ENCODE results near the gene MYOD1.

The MYOD1 gene

DNA sequence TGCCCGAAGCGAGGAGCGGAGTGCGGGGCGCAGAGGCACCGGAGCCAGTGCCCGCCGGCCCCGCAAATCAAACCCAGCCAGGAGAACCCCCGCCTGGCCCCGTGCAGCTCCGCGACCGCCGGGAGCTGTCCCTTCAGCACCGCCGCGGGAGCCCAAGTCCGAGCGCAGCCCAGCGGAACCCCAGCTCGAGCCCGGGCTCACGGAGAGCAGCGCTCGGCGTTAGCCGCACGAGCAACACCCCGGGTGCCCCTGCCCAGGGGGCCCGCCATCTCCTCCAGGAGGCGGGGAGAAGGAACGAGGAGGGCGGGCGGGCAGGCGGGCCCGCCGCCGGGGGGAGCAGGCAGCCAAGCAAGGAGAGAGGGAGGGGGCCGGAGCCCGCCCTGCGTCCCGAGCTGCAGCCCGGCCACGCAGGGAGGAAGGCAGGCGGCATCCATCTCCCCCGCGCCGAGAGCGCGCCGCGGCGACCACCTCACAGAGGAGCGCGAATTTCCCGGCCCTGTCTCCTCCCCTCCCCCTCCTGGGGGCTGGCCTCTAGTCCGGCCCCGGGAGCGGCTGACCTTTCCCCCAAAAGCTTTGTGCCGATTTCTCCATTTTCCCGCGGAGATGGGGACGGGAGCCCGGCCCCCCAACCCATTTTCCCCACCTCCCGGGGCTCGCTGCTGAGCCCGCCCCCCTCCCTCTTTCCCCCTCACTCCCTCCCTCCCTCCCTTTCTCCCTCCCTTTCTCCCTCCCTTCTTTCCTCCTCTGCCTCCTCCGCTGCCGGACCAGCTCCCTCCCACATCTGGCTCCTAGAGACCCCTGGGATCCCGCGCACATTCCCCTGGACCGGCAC, 15.8 kb downstream of the MYOD1 start:
- DNase-seq (ENCODE audit: low read depth), result no peak

DNA sequence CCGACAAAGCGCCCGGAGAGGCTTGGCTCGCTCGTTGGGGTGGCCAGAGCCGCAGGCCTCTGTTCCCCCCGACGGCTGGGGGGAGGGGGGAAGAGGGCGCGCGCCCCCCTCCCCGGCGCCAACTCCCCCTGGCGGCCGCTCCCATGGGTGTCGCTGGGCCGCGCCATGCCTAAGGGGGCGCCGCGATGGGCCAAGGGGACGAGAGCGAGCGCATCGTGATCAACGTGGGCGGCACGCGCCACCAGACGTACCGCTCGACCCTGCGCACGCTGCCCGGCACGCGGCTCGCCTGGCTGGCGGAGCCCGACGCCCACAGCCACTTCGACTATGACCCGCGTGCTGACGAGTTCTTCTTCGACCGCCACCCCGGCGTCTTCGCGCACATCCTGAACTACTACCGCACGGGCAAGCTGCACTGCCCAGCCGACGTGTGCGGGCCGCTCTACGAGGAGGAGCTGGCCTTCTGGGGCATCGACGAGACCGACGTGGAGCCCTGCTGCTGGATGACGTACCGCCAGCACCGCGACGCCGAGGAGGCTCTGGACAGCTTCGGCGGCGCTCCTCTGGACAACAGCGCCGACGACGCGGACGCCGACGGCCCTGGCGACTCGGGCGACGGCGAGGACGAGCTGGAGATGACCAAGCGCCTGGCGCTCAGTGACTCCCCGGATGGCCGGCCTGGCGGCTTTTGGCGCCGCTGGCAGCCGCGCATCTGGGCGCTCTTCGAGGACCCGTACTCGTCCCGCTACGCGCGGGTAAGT, 16.6 kb downstream of the MYOD1 start:
- DNase-seq (ENCODE audit: low read depth), result no peak

DNA sequence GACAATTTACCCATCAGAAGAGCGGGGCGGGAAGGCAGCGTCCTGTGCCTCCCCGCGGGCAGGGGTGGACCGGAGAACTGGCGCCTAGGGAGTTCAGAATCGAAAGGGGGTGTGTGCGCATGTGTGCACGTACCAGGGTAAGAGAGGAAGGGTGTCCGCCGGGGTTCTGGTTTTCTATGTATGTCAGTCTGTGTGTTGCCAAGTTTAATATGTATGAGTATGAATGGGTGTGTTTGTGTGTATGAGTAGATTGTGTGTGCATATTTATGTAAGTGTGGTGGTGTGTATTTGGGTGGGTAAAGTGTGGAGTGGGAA, 17.2 kb downstream of the MYOD1 start:
- no peak for DNase-seq (ENCODE audit: low read depth)

DNA sequence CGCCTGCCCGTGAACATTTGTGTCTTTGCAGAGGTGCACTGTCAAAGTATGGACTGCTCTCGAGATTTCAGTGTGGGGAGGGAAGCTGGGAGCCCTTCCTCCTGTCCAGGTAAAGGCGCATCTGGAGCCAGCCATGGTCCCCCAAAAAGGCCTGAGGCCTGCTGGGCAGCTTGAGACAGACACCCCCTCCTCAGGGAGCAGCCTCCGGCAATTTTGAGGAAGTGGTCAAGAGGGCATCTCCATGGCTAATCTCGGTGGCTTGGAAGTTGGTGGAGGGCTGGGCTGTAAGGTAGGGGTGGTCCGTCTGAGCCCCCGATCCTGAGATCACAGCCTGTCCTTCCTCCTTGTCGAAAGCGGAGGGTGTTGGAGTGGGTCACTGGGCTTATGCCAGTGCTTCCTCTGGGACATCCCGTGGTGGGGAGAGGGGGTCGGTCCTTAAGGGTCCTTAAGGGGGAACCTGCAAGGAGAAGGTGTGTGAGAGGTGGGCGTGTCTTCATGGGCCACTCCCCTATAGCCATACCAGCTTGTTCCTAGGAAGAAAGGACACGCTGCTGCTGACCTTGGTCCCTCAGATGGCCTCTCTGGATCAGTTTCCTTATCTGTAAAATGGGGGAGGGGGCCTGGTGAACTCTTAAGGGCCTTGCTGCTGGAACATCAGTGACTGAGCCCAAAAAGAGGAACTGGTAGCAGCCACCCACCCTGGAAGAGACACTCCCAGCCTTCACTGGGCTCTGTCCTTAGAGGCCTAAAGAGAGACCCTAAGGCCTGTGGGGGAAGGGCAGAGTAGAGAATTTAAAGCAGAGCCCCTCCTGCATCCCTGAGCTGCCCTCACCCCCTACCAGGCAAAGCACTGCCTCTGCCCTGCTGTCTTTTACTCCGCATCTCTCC, 17.8 kb downstream of the MYOD1 start:
- DNase-seq (ENCODE audit: low read depth), result no peak

DNA sequence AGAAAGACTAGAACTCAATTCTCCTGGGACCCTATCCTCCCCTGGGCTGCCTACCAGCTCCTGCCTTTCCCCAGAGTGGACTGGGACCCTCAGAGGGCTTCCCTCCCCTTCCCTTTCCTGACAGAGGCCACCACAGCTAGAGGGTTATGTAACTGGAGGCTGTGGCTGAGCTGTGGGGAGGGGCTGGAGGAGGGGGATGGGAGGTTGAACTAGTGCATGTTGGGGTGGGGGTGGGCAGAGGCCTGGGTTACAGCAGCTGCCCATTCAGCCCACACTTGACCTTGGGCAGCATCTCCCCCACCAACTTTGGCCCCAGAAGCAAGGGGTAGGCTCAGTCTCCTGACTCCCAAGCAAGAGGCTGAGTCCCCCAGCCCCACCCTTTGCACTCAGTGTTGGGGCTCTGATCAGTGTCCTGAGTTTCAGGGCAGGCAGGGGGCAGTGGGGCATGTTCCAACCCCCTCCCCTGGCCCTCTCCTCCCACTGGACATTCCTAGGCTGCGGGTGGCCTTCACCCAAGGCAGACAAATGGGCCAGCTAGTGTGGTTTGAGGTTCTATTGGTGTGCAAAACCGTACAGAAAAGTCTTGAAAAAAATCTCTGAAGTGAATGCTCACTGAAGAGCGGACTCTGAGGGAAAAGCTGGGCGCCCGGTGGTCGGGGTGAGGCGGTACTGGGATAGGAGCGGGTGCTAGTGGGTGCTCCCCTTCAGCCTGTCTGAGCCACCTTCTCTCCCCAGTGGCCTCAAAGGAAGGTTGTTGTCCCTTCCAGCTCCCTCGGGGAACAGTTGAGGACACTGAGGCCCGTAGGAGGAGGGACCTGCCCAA, 19.0 kb downstream of the MYOD1 start:
- DNase-seq (ENCODE audit: low read depth), result no peak

DNA sequence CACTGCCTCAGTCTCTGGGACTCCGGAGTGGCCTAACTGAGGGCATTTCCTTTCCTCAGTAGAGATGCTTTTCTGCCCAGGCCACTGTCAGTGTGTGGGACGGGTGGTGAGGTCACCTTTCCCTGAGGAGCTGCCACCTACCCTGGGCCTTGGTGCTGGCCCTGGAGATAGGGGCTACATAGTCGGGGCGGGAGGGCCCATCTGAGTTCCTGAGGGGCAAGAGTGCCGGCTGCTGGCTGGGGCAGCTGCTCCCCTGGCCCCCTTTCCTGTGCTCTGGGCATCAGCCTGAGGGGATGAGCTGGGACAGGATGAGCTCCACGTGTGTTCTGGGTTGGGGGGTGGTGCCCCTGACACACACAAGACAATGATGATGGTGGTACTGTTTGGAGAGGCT, 20.6 kb downstream of the MYOD1 start:
- no peak for DNase-seq (ENCODE audit: low read depth)

DNA sequence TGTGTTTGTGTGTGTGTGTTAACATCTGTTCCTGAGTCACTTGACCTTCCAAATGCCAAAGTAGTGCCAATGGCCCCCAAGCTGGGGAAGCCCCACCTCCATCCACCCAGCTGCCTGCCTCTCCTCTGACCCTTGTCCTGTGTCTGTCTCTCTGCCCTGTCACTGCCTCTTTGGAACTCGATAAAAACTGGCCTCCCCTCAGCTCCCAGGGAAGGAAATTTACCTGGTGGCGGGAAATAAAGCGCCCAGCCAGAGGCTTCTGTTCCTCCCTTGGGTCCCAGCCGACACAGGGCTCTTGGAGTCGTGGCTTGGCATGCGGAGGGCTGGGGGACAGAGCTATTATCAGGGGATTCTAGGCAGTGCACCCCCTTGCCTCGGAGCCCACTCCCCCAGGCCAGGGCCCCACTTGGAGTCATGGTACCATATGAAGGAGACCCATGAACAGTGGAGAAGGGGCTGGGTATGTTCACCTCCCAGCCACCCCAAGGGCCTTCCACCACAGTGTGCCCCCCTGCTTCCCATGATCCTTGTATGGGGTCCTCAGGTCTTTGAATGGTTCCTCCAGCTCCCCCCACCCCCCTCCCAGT, 21.4 kb downstream of the MYOD1 start:
- no peak for DNase-seq (ENCODE audit: low read depth)

DNA sequence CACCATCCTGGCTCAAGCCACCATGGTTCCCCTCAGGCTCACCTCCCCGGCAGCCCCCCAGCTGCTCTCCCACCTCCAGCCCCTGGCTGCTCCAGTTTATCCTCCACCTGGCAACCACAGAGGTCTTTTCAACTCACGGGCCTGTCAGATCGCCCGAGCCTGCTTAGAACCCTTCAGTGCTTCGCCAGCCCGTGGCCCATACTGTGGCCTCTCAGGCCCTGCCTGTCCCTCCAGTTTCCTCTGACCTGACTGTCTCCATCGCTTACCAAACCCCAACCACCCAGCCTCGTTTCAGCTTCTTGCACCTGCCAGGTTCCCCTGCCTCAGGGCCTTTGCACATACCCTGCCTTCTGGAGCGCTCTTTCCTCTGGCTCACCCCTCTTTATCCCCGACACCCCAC, 22.1 kb downstream of the MYOD1 start:
- DNase-seq (ENCODE audit: low read depth), result no peak

DNA sequence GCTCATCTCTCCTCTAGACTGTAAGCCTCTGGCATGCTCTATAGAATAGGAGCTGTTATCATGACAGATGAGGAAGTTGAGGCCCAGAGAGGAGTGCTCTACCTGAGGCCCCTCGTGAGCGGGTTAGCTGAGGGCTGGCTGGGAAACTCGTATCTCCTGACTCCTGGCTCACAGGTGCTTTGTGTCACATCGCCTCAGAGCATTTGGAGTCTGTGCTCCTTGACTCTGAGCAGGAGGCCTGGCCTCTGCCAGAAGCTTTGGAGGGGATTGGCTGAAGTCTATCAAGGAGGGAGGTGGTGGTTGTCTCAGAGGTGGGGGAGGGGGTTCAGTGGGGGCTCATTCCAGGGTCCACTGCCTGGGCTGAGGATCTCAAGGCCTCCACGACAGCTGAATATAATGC, 22.6 kb downstream of the MYOD1 start:
- DNase-seq (ENCODE audit: low read depth), result no peak

DNA sequence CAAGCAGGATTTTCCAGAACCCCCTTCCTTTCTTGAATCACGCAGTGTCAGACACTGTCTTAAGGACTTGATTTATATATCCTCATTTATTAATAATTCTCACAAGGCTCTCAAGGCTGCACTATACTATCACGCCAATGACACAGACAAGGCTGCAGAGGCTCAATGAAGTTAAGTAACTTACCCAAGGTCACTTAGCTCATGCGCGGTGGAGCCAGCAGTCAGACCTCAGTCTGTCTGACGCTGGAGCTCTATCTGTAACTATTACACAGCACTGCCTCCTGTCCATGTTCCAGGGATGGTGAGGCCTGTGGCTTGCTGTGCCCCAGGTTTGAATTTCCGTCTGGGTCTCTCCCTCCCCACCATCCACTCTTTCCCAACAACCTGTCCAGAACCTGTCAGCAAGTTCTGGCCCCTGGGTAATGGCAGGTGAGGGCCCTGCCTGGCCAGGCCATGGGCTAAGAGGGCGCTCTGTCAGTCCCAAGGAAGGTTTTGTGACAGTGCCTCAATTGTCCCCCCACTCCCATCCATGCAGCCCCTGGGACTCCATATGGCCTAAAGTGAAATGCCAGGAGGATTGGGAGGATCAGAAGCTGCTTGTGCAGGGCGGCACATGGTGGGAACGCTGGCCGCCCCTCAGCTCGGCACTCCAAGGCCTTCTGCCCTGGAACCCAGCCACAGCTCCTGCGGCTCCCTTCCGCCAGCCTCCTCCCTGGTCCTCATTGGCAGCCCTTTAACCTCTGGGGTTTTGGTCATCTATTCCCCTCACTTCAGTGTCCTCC, 23.8 kb downstream of the MYOD1 start:
- no peak for DNase-seq (ENCODE audit: low read depth)

DNA sequence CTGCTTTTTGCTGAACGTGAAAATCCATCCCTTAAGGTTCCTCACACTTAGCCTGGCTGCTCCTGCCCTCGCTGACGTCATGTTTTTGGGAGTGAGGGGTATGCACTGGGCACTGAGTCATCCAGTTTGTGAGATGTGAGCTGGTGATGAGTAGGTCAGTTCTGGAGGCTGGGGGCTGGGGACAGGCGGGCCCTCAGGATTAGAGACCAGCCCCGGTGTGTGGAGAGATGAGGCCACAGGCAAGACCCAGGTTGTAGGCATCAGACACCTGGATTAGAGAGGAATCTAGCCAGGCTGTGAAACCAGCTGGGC, 24.4 kb downstream of the MYOD1 start:
- DNase-seq (ENCODE audit: low read depth), result no peak

DNA sequence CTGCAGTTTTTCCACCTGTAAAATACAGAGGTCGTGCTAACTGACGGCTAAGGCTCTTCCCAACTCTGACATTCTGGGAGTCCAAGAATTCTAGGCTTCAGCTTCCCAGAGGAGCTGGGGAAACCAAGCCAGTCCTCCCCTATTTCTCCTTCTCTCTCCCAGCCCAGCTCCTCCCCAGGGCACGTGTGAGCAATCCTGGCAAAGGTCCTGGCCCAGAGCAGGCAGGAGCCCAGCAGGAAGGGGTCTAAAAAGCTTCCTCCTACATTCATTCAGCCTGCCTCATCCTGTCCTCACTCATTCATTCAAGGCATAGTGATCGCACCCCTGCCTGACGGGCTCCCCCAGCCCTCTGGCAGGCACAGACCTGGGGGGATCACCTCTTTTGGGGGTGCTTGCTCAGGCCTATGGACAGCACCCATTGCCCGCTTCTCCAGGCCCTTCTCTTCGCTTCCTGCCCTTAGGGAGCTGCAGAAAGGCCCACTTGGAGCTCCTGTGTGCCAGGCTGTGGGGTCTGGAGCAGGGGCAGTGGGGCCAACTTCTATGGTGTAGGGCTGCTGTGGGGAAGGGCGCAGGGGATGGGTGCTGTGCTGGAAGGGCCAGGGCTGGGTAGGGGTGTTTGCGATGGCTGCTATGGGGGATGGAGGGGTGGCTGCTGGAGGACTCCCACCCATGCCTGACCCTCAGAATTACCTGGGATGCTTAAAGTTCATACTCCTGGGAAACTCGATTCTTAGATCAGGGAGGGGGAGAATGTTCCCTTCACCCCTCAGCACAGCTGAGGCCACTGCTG, 25.0 kb downstream of the MYOD1 start:
- no peak for DNase-seq (ENCODE audit: low read depth)

DNA sequence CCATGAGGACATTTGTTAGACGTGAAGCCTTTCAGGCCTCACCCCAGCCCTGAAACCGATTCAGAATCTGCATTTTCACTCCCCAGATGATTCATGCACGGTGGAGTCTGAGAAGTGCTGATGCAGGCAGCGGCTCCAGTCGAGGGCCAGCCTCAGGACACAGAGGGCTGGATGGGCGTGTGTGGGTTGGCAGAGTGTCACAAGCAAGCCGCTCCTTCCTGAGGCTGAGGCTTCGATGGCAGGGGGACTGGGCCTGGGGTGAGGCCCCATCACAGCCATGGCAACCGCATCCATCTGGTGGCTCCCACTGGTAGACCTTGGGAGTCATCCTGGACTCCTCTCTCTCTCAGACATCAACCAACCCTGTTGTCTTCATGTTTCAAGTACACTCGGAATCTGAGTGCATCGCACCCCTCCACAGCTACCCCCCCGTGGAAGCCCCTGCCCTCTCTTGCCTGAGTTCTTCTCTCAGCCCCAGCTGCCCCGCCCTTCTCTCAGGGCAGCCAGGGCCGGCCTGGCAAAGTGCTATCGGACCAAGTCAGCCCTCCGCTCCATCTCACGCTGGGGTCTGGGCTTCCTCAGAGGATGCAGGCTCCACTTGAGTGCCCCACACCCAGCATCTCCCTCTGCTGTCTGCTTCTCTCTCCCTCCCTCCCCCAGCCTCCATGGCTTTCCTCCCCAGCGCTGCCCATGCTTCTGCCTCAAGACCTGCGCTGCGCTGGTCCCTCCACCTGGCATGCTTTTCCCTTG, 25.8 kb downstream of the MYOD1 start:
- DNase-seq (ENCODE audit: low read depth), result no peak

DNA sequence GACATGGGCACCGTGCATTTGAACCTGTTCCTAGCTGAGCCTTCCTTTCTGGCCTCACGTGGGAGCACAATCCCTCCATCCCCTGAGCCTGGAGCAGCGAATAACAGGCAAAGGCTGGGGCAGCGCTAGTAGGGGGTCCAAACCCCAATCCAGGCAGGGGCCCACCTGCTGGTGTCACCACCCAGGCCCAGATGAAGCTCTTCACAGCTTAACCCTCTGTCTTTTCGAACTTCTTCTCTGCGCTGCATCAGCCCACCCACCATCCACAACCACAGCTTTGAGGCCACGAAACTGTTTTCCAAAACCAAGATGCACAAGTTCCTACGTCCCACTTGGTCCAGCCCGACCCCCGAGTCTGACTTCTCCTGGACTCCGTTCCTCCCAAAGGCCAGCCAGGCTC, 26.7 kb downstream of the MYOD1 start:
- DNase-seq (ENCODE audit: low read depth), result no peak

DNA sequence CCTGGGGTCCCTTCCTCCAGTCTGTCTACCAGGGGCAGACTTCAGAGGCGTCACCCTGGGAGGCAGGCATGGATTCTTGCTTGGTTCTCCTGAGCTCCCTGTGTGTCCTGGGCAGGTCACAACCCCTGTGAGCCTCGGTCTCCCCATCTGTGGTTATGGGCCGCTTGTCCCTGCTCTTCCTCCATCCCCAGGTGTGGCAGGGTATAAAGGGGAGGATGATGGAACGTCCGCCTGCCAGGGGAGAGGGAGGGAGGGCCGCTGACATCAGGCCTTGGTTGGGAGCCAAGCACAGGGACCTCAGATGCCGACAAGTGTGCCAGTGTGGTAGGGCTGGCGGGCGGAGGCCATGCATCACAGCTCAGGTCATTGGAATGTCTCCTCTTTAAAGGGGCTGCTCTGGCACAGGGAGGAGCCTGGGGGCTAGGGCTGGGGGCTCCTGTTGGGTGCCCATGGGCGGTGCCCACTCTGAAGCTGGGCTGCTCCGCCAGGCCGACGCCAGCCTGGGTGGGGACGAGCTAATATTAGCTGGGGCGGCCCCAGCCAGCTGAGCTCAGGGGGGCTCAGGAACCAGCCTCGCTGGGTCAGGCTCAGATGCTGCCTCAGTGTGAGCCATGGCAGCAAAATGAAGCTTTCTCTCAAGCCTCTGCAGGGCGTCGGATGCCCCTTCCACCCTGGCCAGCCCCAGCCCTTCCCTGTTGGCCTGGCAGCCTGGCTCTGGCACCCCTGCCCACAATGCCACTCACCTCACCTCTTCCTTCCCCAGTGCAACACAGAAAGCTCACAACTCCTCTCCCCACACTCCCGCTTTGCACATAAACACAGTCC, 28.0 kb downstream of the MYOD1 start:
- DNase-seq (ENCODE audit: low read depth), result no peak

DNA sequence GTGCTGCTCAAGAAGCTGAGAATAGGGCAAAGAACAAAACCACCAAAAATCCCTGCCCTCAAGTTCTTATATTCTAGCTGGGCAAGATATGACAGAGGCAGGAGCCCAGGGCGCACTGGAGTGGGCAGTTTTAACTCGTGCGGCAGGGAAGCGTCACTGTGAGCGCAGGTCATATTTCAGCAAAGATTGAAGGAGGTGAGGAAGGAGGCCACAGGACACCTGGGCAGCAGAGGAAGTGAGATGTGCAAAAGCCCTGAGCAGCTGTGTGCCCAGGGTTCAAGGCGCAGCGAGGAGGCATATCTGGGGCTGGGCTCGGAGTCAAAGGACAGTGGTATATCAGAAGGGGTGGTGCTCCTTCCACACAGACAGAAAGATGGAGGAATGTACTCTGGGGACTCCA, 28.7 kb downstream of the MYOD1 start:
- DNase-seq (ENCODE audit: low read depth), result no peak

DNA sequence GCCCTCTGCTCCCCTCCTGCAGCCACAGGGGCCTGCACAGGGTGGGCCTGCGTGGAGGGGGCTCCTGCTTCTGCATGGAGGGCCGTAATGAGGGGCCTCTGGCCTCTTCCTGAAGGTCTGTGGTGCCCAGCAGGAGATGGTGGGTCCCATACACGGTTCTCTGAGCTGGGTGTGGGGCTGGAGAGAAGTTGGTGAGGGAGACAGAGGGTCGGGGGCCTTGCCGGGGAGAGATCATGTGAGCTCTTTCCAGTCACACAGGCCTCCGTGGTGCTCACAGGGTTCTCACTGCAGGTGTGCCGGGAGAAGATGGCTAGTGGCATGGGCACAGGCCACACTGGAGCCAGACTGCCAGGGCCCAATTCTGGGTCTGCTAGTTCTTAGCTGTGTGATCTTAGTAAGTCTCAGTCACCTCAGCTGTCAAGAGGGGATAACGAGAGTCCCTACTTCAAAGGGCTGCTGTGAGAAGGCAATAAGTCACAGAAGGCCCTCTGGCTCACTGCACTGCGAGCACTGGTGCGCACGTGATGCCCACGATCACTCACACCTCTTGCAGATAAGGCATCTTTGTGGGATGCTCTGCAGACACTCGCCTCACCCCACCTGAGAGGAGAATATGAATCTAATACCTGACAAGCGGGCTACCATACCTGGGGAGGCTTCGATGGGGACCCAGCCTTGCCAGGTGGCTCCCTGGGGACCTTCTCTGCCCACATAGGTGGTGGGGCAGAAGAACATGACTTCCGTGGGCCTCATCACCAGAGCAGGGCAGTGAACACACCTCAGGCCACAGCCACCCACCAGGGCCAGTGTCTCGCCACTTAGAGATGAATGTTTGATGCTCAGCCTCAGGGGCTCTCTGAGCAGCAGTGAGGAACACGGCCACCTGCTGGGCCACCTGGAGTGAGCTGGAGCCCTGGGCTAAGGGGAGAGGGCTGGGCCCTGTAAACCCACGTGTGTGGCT, 29.7 kb downstream of the MYOD1 start:
- DNase-seq (ENCODE audit: low read depth), result no peak
